A549 treated with AZD2906 at 1 μM for 4 hours (cell line): ENCODE data around the gene NAA11. TPM values are rescaled to one million over a fixed set of nuclear protein-coding genes. Genes with fewer than 3 reads are reported as not detected.

ENCODE experiments used
- total RNA-seq: library from RNA; stranded (reverse); fragments of 200-300 nt; extraction: Qiagen RNA extraction; gene quantifications from 5 replicates; pipeline ENCODE4 v1.2.3, GENCODE V29; 2022

The NAA11 gene
- not detected in 5 replicates for total RNA-seq

GRCh38 chr4:79325864-79326328, at the start of gene NAA11:
Gene NAA11 (minus strand): TSS chr4:79326061. CDS start chr4:79325877, 184 bp downstream.

Other genes with a start within 250 kb of the NAA11 start
- not detected in 5 replicates for gene GK2, start 82.2 kb upstream of the NAA11 start, total RNA-seq